Fibroblast of the conjunctiva (primary cell): Measurements from ENCODE around the gene LDLRAD4.

Experiments used
- DNase-seq: peaks from one replicate; pipeline ENCODE4 v3.0.0-alpha.2; 2010; ENCODE audit warnings: low read depth

The LDLRAD4 gene

GRCh38 chr18:13514558-13514957, 296.0 kb downstream of the LDLRAD4 start:
- DNase-seq, result no peak

DNA sequence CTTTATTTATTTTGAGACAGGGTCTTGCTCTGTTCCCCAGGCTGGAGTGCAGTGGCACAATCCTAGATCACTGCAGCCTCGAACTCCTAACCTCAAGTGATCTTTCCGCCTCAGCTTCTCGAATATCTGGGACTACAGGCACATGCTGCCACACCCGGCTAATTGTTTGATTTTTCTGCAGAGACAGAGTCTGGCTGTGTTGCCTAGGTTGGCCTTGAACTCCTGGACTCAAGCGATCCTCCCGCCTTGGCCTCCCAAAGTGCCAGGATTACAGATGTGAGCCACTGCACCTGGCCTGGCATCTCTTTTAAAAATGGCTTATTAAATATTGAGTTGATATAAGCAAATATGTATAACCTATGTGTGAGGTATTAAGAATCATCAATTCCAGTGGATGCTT, 298.3 kb downstream of the LDLRAD4 start:
- no peak for DNase-seq

DNA sequence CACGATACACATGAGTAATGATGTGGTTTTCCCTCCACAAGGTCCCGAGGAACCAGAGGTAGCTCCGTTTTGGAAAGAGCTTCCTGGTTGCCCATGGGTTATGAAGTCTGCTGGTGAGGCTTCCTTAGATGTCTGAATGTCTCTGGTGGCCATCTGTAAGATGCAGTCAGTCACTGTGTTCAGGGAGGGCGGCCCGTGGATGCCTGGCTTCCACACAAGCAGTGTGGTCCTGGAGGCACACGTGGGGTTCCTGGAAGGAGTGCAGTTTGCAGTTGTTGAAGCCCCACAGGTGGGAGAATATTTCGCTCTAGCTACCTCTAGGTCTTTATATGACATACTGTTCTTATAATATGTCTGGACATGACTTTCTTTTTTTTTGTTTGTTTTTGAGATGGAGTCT, 298.8 kb downstream of the LDLRAD4 start:
- no peak for DNase-seq

GRCh38 chr18:13518382-13518781, 299.8 kb downstream of the LDLRAD4 start:
- no peak for DNase-seq

GRCh38 chr18:13520306-13520705, 301.7 kb downstream of the LDLRAD4 start:
- no peak for DNase-seq

GRCh38 chr18:13520741-13521140, 302.2 kb downstream of the LDLRAD4 start:
- no peak for DNase-seq

GRCh38 chr18:13521418-13521817, 302.9 kb downstream of the LDLRAD4 start:
- DNase-seq, result no peak

DNA sequence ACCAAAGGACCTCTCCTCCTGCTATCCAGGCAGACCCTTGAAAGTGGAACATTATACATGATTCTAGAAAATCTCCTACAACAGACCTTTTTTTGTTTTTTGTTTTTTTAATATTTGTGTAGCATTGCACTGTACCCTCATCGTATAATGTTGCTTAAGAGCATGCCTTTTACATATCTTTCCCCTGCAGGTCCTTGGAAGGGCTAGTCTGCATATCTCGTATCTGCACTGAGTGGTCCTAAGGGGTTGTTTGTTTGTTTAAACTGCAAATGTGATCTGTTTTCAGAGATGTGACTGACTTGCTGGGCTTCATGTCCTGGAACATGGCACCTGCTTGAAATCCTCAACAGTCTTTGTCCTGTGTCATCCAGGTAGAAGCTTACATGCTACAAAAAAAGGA, 303.7 kb downstream of the LDLRAD4 start:
- no peak for DNase-seq

GRCh38 chr18:13522861-13523660, 304.5 kb downstream of the LDLRAD4 start:
- no peak for DNase-seq

DNA sequence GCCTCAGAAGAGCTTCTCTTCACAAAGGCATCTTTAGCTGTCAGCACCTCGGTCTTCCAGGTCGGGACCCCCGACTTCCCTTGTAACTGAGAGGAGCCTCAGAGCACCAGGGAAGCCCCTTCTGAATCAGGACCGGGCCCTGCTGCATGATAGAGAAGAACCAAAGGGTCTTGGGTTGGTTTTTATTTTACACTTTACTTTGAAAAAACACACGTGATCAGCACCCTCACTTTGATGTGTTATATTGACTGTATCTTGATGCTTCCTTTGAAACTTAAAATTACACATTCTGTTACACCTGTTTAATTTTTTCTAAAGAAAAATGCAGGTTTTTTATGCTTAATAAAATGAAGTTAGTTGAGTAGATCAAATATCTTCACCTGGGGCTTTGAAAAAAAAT, 305.5 kb downstream of the LDLRAD4 start:
- no peak for DNase-seq

DNA sequence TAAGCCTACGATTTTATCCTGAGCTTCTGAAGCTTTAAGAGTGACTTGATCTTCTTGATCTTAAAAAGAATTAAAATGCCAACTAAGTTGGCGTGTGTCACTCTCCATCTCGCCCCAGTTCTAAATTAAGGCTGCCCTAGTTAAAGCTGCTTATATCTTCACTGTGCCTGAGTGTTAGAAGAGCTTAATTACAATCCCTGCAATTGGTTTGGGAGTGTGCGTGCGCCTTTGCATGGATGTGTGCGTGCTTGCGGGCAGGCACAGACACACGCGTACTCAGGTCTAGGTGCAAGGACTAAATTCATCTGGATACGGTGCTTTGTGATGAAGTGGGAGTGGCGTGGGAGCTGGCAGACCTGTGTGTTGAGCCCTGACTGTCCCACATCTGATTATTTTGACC, 306.3 kb downstream of the LDLRAD4 start:
- no peak for DNase-seq

DNA sequence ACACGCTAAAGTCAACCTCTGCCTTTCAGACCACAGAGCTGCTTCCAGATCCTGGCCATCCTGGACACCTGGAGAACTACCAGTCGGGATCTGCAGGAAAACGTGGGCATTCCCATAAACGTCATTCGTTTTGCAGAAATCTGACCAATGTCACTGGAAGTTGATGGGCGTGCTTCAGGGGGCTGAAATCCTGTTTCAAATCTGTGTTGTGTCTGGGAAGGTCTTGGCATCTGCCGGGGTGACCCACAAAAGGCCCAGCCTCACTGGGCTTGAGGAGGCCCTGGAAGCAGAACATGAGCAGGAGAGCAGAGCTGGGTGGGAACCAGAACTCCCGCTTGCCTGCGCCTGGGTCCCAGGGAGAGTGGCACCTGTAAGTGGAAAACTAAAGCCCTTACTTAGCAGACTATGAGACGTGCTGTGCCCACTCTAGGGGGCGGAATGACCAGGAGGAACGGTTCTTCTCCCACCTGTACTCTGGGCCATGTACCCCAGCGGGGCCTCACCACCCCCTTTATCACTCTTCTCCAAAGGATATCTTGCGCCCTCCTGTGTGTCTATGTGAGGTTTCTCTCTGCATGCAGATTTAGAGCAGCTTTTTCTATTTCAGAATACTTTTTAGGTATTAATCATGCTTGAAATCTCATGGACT, 306.9 kb downstream of the LDLRAD4 start:
- no peak for DNase-seq

DNA sequence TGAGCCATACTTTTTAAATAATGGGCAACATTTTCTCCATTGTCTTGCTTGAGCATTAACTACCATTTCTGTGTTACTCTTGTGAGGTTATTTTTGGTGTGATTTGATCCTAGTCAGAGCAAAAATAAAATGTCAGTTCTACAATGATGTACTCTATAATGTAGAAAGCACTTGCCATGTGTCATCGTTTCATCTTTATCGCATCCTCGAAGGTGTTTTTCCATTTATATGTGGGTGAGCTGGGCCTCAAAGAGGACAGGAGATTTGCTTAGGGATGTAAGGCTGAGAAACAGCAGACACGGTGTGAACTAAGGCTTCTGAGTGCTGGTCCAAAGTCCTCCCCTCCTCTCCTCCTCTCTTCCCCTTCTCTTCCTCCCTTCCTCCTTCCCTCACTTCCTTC, 308.0 kb downstream of the LDLRAD4 start:
- no peak for DNase-seq

- no peak for DNase-seq
Measured at GRCh38 chr18:13527256-13527655, 308.7 kb downstream of the LDLRAD4 start.

DNA sequence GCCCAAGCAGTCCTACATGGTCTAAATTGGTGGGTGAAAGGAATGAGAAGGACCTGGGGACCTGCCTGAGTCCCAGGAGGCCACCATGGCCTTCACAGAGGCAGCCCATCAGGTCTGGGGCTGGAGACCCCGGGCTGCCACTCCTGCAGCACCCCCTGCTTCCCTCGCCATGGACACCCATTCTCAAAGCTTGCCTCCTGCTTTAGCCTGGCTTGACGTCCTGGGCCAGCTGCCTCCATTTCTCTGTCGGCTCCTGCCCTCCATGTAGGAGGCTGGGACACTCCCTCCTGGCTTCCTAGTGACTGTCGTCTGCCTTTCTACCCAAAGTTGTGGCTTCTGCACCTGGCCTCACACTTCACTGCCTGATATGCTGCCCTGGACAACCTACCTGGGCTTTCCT, 309.2 kb downstream of the LDLRAD4 start:
- no peak for DNase-seq

DNA sequence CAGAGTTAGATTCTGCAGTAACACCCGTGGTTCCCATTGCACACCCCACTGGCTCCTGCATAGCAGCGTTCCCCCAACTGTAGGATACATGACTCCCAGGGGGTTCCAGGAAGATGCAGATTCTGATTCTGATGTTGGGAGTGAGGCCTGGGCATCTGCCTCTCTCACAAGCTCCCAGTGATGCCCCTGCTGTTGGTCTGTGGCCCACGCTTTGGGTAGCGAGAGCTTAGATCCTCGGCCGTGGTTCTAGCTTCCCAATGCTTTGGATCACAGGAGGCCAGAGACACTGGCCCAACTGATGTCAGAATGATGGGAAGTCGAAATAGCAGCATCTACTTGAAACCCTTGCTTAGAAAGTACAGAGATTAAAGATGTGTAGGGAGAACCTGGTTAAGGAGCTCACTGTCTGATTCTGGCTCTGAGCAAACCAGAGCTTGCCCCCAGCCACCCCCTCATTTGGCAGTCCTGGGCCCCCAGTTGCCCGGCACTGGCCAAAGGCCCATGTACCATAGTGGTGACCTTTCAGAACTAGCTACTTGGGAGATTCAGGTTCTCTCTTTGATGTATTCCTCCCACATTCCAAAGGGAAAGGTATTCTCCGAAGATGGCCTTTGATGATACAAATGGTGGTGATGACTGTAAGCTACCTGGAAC, 310.3 kb downstream of the LDLRAD4 start:
- DNase-seq, result no peak

DNA sequence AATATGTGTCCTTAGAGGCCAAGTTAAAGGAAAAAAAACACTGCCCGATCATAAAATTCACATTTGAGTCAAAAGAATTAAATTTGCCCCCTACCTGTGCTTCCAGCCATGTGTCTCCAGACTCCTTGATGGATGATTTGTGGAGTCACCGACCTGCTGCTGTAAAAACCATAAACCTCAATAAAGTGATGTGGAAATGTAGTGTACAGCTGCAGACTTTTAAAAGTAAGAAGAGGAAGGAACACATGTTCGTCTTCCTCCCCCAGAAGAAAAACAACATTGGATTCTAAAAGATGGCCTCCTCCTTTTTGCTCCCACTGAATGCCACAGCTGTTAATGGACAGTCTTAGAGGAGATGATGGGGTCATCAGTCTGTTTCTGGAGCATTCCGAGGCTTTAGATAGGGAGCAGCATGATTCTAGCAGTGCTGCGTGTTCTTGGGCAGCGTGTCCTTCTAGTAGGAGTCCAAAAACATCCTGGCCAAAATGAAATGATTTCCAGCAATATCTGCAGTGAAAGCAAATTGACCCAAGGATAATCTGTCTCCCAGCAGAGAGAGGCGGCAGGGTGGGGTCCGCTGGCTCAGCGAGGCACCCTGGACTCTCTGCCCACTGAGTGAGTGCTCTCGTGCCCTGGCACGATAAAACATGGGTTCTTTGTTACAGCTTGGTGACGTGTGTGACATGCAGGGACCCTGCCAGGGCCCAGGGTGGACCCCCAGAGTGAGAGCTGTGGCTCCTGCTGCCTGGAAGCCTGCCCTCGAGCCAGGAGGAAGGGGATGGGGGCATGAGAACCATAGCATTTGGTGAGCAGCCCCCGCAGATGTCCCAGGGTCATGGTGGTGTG, 311.7 kb downstream of the LDLRAD4 start:
- no peak for DNase-seq

DNA sequence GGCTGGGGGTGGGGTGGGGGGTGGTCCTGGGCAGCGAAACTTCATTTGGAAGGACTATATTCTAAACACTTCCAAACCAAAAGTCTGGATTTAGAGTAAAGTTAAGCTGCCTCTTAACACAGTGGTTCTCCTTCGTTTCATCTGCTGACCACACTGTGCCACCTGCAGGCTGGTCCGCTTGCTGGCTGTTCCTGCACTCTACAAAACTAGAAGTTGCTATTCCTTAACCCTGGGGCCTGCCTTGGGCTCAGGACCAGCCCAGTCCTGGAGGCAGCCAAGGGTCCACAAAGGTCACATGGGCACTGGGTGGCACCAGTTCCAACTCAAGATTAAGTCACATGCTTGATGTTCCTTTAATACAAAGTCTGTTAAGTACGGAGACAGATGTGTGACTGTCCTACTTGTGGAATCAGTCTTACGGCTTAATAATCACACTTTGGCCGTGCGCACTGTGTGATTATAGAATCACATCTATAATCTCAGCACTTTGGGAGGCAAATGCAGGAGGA, 312.4 kb downstream of the LDLRAD4 start:
- DNase-seq, result peak; percentile 6

GRCh38 chr18:13531681-13532325, 313.2 kb downstream of the LDLRAD4 start:
- no peak for DNase-seq

GRCh38 chr18:13532406-13533075, 314.0 kb downstream of the LDLRAD4 start:
- DNase-seq, result no peak

- DNase-seq, result no peak
Measured at GRCh38 chr18:13534631-13535030, 316.1 kb downstream of the LDLRAD4 start.
